Spinal cord (tissue), 4 donors: ENCODE results near the gene KRTAP6-2. TPM values are rescaled to one million over a fixed set of nuclear protein-coding genes. Genes with fewer than 3 reads are reported as not detected.

Experiments used
- polyA plus RNA-seq, 2 donors: library from polyadenylated mRNA; unstranded; fragments of 120-200 nt; gene quantifications; one replicate each; pipeline ENCODE4 v1.2.1, GENCODE V29; 2013; ENCODE audit not compliant: insufficient read length in 2 of 2
- small RNA-seq: library from RNA; depleted of rRNA; stranded (forward); fragments of <200 nt; gene quantifications from one replicate; pipeline ENCODE3, GENCODE V24; 2014; ENCODE audit warnings: low replicate concordance
- total RNA-seq, 2 donors: library from RNA; depleted of rRNA in 1 of 2; stranded (reverse); fragments of 120-200 nt in 1 of 2; fragments of >200 nt in 1 of 2; gene quantifications; one replicate each; pipeline versions ENCODE4 v1.2.3 to v1.2.4, GENCODE V29; 2013 to 2014

KRTAP6-2 gene
- total and polyA plus RNA-seq, 4 donors: not detected

Small RNAs within 50 kb of the gene (small RNA-seq; reads per million reads assigned to genes)
- gene KRTAP20-1 (not detected), gene KRTAP20-3 (not detected), gene KRTAP20-4 (not detected), gene KRTAP22-1 (not detected), gene KRTAP22-2 (not detected)

Other genes starting within 250 kb of the KRTAP6-2 start
- gene KRTAP13-2, start 226.6 kb downstream of the KRTAP6-2 start, total RNA-seq: not detected
- gene KRTAP13-2, start 226.6 kb downstream of the KRTAP6-2 start, polyA plus RNA-seq: not detected
- gene KRTAP13-1, start 202.9 kb downstream of the KRTAP6-2 start, total RNA-seq: not detected
- not detected for gene KRTAP13-1, start 202.9 kb downstream of the KRTAP6-2 start, polyA plus RNA-seq
- not detected for gene KRTAP13-3, start 173.0 kb downstream of the KRTAP6-2 start, total RNA-seq
- not detected for gene KRTAP13-3, start 173.0 kb downstream of the KRTAP6-2 start, polyA plus RNA-seq
- gene KRTAP13-4, start 168.7 kb downstream of the KRTAP6-2 start, total RNA-seq: not detected
- gene KRTAP13-4, start 168.7 kb downstream of the KRTAP6-2 start, polyA plus RNA-seq: not detected
- not detected for gene KRTAP15-1, start 158.6 kb downstream of the KRTAP6-2 start, total RNA-seq
- gene KRTAP15-1, start 158.6 kb downstream of the KRTAP6-2 start, polyA plus RNA-seq: not detected
- not detected for gene KRTAP19-1, start 118.5 kb downstream of the KRTAP6-2 start, total RNA-seq
- not detected for gene KRTAP19-1, start 118.5 kb downstream of the KRTAP6-2 start, polyA plus RNA-seq
- gene KRTAP19-2, start 111.5 kb downstream of the KRTAP6-2 start, total RNA-seq: not detected
- gene KRTAP19-2, start 111.5 kb downstream of the KRTAP6-2 start, polyA plus RNA-seq: not detected
- not detected for gene KRTAP19-3, start 106.9 kb downstream of the KRTAP6-2 start, total RNA-seq
- not detected for gene KRTAP19-3, start 106.9 kb downstream of the KRTAP6-2 start, polyA plus RNA-seq
- not detected for gene KRTAP19-4, start 101.7 kb downstream of the KRTAP6-2 start, total RNA-seq
- not detected for gene KRTAP19-4, start 101.7 kb downstream of the KRTAP6-2 start, polyA plus RNA-seq
- not detected for gene KRTAP19-5, start 96.8 kb downstream of the KRTAP6-2 start, total RNA-seq
- gene KRTAP19-5, start 96.8 kb downstream of the KRTAP6-2 start, polyA plus RNA-seq: not detected
- gene KRTAP19-6, start 57.0 kb downstream of the KRTAP6-2 start, total RNA-seq: not detected
- not detected for gene KRTAP19-6, start 57.0 kb downstream of the KRTAP6-2 start, polyA plus RNA-seq
- not detected for gene KRTAP19-7, start 37.6 kb downstream of the KRTAP6-2 start, total RNA-seq
- not detected for gene KRTAP19-7, start 37.6 kb downstream of the KRTAP6-2 start, polyA plus RNA-seq
- gene KRTAP22-2, start 8.5 kb downstream of the KRTAP6-2 start, total RNA-seq: not detected
- gene KRTAP22-2, start 8.5 kb downstream of the KRTAP6-2 start, polyA plus RNA-seq: not detected
- gene KRTAP6-3, start 6.5 kb downstream of the KRTAP6-2 start, total RNA-seq: not detected
- not detected for gene KRTAP6-3, start 6.5 kb downstream of the KRTAP6-2 start, polyA plus RNA-seq
- not detected for gene KRTAP22-1, start 2.2 kb upstream of the KRTAP6-2 start, total RNA-seq
- gene KRTAP22-1, start 2.2 kb upstream of the KRTAP6-2 start, polyA plus RNA-seq: not detected
- not detected for gene KRTAP6-1, start 15.0 kb upstream of the KRTAP6-2 start, total RNA-seq
- not detected for gene KRTAP6-1, start 15.0 kb upstream of the KRTAP6-2 start, polyA plus RNA-seq
- not detected for gene KRTAP20-1, start 17.5 kb upstream of the KRTAP6-2 start, total RNA-seq
- gene KRTAP20-1, start 17.5 kb upstream of the KRTAP6-2 start, polyA plus RNA-seq: not detected
- not detected for gene KRTAP20-4, start 21.7 kb upstream of the KRTAP6-2 start, total RNA-seq
- gene KRTAP20-4, start 21.7 kb upstream of the KRTAP6-2 start, polyA plus RNA-seq: not detected
- not detected for gene KRTAP20-2, start 36.3 kb upstream of the KRTAP6-2 start, total RNA-seq
- not detected for gene KRTAP20-2, start 36.3 kb upstream of the KRTAP6-2 start, polyA plus RNA-seq
- gene KRTAP20-3, start 44.0 kb upstream of the KRTAP6-2 start, total RNA-seq: not detected
- not detected for gene KRTAP20-3, start 44.0 kb upstream of the KRTAP6-2 start, polyA plus RNA-seq
- not detected for gene KRTAP21-3, start 119.9 kb upstream of the KRTAP6-2 start, total RNA-seq
- gene KRTAP21-3, start 119.9 kb upstream of the KRTAP6-2 start, polyA plus RNA-seq: not detected
- gene KRTAP21-2, start 148.4 kb upstream of the KRTAP6-2 start, total RNA-seq: not detected
- not detected for gene KRTAP21-2, start 148.4 kb upstream of the KRTAP6-2 start, polyA plus RNA-seq
- not detected for gene KRTAP21-1, start 156.5 kb upstream of the KRTAP6-2 start, total RNA-seq
- not detected for gene KRTAP21-1, start 156.5 kb upstream of the KRTAP6-2 start, polyA plus RNA-seq
- not detected for gene KRTAP8-1, start 214.4 kb upstream of the KRTAP6-2 start, total RNA-seq
- gene KRTAP8-1, start 214.4 kb upstream of the KRTAP6-2 start, polyA plus RNA-seq: not detected
- not detected for gene KRTAP7-1, start 230.9 kb upstream of the KRTAP6-2 start, total RNA-seq
- not detected for gene KRTAP7-1, start 230.9 kb upstream of the KRTAP6-2 start, polyA plus RNA-seq